Measurements from ENCODE around the gene STK39.

Gene STK39

GRCh38 chr2:167953776-167954175, 293.6 kb downstream of the STK39 start:
- no peak for TF ChIP-seq CTCF (IDR thresholded peaks at IDR 0.05; ENCODE audit: borderline replicate concordance, insufficient read depth, low read depth, low read length)
- H3K4me3 ChIP-seq (ENCODE audit: low read depth, low read length), result no peak overlapping the region

GRCh38 chr2:167950571-167950970, 296.8 kb downstream of the STK39 start:
- no peak overlapping the region for H3K4me3 ChIP-seq (ENCODE audit: low read depth, low read length)
- TF ChIP-seq CTCF (IDR thresholded peaks at IDR 0.05; ENCODE audit: borderline replicate concordance, insufficient read depth, low read depth, low read length), result no peak

- H3K4me3 ChIP-seq (ENCODE audit: low read depth, low read length), result no peak overlapping the region
- no peak for TF ChIP-seq CTCF (IDR thresholded peaks at IDR 0.05; ENCODE audit: borderline replicate concordance, insufficient read depth, low read depth, low read length)
These were observed 301.0 kb downstream of the STK39 start for GRCh38 chr2:167946441-167946841.

GRCh38 chr2:167945660-167946368, 301.6 kb downstream of the STK39 start:
- no peak for TF ChIP-seq CTCF (IDR thresholded peaks at IDR 0.05; ENCODE audit: borderline replicate concordance, insufficient read depth, low read depth, low read length)
- H3K4me3 ChIP-seq (ENCODE audit: low read depth, low read length), result no peak overlapping the region

- no peak for TF ChIP-seq CTCF (IDR thresholded peaks at IDR 0.05; ENCODE audit: borderline replicate concordance, insufficient read depth, low read depth, low read length)
- H3K4me3 ChIP-seq (ENCODE audit: low read depth, low read length), result no peak overlapping the region
These were observed 302.4 kb downstream of the STK39 start for GRCh38 chr2:167944825-167945659.

- no peak overlapping the region for H3K4me3 ChIP-seq (ENCODE audit: low read depth, low read length)
- no peak for TF ChIP-seq CTCF (IDR thresholded peaks at IDR 0.05; ENCODE audit: borderline replicate concordance, insufficient read depth, low read depth, low read length)
These were observed 303.5 kb downstream of the STK39 start for GRCh38 chr2:167943897-167944296.

- TF ChIP-seq CTCF (IDR thresholded peaks at IDR 0.05; ENCODE audit: borderline replicate concordance, insufficient read depth, low read depth, low read length), result no peak
- H3K4me3 ChIP-seq (ENCODE audit: low read depth, low read length), result no peak overlapping the region
These were observed 304.0 kb downstream of the STK39 start for GRCh38 chr2:167943368-167943767.
